GM18508 (cell line): ENCODE measurements around the gene PLPPR2.
"Not testable (repeated sequence)": the region's sequence is repeated elsewhere in the genome, so short reads cannot be mapped to it uniquely, and the experiment has no call there.

Source experiments
- ATAC-seq: cut with Tn5 transposase; IDR thresholded peaks from one replicate; pipeline ENCODE4 v1.9.1; 2021; ENCODE audit warnings: moderate number of reproducible peaks; ENCODE audit not compliant: insufficient read depth, unreplicated experiment

PLPPR2 gene

DNA sequence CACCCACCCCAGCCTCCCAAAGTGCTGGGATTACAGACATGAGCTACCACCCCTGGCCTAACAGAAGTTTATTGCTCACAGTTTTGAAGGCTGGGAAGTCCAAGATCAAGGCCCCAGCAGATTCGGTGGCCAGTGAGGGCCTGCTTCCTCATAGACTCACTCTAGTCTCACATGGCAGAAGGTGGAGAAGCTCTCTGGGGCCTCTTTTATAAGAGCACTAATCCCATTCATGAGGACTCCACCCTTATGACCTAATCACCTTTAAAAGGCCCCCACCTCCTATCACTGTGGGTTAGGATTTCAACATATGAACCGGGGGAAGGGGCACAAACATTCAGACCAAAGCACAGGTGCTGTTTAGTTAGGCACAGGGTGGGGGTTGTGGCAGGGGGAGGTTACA lies 12.3 kb downstream of the PLPPR2 start:
- ATAC-seq = no peak

DNA sequence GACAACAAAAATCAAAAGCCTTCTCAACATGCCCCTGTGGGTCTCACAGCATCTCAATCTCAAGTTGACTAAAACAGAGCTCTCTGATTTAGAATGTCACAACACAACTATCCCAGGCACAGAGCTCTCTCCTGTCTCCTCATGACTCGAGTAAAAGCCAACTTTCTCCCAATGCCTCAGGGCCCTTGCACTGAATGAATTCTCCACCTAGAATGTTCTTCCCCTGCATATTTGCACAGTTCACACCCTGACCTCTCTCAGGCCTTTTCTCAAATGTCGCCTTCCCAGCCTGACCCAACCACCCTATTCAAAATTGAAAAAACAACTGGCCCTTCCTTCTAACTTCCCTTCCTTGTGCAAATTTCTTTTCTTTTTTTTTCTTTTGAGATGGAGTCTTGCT lies 15.5 kb downstream of the PLPPR2 start:
- ATAC-seq = no peak

DNA sequence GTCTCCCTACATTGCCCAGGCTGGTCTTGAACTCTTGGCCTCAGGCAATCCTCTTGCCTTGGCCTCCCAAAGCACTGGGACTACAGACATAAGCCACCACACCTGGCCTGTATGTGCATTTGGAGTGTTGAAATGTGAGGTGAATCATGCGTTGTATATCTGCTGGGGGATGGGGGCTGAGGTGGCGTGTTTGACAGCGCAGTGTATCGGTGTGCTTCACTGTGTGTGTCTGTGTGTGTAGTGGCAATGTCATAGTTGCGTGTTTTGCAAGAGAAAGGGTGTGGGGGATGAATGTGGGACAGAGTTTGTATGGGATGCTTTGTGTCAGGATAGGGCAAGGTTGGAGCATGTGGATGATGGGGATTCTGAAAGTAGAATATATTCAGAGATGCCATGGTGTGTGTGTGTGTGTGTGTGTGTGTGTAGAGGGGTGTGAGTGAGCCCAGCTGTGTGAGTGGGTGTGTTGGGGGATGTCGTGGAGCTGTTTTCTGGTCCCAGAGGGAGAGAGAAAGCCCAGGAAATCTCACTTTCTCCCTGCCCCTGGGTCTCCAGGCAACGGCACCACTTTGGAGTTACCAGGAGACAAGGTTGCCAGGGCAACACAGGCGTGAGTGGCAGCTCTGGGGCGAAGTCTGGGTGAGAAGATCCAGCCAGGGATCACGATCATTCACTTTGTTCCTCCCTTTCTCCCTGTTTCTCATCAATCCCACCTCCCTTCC lies 18.1 kb downstream of the PLPPR2 start:
- no peak for ATAC-seq

DNA sequence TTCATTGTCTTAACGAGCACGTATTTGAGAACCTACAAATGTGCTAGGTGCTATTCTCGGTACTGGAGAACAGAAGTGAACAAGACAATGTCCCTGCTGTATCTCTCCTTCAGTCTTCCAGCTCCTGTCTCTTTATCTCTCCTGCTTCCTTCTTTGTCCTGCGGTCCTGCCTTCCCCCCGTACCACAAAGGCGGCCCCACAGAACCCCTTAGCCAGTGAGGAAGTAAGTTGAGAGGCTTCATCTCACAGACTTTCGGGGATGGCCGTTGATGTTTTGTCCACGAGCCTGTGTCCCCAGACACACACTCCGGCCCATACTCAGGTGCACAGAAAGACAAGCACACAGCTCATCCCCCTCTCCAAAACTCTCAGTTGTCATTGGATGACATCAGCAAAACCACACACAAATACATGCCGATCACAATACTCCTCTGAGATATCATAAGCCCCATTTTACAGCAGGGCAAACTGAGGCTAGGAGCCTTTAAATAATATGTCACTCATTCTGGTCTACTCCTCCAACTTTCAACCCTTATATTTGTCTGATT lies 18.7 kb downstream of the PLPPR2 start:
- no peak for ATAC-seq

DNA sequence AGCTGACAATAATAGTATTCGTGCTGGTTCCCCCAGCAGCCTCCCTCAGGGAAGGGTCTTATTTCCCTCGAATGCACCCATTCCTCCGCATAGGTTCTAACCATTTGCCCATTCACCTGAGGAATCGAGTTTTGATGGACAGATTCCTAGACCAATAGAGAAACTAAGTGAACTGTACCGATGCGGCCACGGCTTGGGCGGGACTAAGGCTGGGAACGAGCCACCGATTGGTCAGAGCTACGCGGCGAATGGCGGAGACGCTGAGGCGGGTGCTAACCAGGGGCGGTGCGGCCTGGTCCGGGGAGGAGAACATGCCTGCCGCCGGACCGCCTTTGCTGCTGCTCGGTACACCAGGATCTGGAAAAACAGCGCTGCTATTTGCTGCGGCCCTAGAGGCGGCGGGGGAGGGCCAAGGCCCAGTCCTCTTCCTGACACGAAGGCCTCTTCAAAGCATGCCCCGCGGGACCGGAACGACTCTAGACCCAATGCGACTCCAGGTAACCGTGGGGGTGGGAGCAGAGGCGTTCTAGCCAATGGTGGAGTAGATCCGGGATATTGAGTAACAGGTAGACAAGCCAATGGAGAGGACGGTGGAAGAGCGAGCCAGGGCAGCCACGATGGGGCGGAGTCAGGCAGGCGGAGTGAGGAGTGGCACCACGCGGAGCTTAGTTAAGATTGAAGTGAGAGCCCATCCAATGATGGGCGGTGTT lies 19.4 kb downstream of the PLPPR2 start, which contains the start of gene SWSAP1:
Gene SWSAP1 (plus strand): TSS at position 234 of the 710 bp plus-strand sequence. CDS start 15 bp downstream, at position 249.
- peak; percentile 77 for ATAC-seq

DNA sequence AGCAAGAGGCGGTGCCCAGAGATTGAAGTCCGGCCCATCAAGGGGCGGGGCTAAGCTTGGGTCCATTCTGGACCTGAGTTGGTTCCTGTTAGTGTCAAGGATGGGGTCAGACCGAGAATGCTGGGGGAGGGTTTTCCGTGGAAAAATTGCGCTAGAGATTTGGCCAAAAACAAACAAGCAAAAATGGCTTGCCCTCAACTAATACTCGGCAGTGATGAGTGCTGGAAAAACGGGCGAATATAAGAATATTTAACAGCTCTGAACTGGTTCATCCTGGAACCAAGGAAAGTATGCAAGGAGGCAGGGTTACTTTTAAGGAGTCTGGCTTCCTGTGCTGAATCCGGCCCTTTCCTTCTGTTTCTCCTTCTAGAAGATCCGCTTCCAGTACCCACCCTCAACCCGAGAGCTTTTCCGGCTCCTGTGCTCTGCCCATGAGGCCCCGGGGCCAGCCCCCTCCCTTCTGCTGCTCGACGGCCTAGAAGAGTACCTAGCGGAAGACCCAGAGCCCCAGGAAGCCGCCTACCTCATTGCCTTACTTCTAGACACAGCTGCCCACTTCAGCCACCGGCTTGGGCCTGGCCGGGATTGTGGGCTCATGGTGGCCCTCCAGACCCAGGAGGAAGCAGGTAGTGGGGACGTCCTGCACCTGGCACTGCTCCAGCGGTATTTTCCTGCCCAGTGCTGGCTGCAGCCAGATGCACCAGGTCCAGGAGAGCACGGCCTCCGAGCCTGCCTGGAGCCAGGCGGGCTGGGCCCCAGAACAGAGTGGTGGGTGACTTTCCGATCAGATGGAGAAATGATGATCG lies 20.1 kb downstream of the PLPPR2 start:
- no peak for ATAC-seq

DNA sequence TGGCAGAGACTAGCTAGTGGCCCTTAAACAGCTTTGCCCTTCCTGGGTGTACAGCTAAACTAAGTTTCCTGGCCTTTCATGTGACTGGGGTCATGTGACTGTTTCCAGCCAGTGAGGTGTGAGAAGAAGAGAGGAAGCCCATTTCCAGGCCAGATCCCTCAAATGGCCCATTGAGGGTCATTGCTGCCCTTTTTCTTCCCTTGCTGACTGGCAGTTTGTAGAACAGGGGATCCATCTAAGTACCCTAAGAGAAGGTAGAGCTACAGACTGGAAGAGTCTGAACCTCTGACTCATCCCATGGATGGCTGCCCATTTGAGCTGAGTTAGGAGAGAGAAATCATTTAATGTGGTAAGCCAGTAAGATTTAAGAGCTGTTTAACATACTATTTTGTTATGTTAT lies 22.0 kb downstream of the PLPPR2 start:
- no peak for ATAC-seq

DNA sequence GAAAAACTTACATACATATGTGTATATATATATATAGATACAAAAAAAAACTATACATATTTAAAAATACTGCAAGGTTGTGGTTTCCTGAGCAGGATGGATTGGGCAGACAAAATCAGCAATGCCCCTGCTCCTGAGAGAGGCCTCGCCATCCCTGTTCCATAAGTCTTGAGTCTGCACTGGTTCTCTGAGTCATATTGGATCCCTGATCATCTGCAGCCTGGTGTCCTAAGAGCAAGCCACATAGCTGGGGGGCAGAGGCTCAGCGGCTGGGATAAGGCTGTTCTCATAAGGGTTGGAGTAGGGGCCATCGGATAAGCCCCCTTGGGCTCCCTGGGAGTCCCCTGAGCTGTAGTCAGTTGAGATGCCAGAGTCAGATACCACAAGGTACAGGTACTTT lies 22.5 kb downstream of the PLPPR2 start:
- ATAC-seq = no peak

DNA sequence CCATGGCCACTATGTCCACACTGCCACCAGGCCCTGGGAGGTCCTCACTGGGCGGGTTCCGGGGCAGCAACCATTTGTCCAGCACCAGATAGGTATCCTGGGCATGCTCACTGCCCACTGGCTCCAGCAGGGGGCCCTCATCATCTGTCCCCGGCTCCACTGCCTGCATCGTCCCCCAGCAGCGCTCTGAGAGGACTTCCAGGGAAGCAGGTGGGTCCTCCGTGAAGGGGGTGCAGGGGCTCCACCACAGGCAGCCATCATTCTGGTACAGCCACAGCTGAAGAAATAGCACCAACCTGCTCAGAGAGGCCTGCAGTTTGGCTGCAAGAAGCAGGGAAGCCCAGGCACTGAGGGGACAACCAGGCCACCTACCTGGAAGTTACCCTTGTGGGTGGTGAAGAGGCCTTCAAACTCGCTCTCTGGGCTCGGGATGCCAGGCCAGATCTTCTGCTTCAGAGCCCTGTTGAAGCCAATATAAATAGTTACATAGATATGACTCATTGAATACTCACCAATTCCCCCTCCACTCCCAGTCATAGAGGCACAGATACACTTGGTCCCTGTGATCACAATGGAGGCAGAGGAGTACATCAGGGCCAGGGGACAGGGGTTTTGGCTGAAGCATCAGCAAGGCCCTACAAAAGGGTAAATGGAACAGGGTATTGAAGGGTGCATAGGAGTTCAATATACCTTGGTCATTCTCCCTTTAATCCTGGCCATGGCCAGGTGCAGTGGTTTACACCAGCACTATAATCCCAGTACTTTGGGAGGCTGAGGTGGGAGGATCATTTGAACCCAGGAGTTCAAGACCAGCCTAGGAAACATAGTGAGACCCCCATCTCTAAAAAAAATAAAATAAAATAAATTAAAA lies 23.3 kb downstream of the PLPPR2 start:
- no peak for ATAC-seq

DNA sequence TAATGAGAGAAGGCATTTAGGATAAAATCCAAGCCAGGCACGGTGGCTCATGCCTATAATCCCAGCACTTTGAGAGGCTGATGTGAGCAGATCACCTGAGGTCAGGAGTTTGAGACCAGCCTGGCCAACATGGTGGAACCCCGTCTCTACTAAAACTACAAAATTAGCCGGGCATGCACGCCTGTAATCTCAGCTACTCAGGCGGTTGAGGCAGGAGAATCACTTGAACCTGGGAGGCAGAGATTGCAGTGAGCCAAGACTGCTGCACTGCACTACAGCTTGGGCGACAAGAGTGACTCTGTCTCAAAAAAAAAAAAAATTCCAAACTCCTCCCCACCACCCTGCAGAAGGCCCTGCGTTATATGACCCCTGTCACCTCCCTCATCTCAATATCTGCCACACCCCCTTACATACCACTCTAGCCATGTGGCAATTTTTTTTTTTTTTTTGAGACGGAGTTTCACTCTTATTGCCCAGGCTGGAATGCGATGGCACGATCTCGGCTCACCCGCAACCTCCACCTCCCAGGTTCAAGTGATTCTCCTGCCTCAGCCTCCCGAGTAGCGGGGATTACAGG lies 24.1 kb downstream of the PLPPR2 start:
- ATAC-seq = not testable (repeated sequence)

DNA sequence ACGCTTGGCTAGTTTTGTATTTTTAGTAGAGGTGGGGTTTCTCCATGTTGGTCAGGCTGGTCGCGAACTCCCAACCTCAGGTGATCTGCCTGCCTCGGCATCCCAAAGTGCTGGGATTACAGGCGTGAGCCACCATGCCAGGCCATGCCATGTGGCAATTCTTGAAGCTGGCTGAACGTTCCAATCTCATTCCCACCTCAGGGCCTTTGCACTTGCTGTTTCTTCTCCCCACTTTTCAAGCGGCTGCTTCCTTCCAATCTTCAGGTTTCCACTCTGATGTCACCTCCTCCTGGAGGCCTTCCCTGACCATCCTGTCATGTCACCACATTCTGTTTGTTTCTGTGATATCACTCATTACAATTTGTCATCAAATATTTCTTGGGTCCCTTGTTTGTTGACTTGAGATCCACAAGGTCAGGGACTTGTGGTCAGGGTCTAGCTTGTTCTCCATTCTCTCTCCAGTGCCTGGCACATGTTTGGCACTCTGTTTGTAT lies 24.7 kb downstream of the PLPPR2 start:
- ATAC-seq = no peak

DNA sequence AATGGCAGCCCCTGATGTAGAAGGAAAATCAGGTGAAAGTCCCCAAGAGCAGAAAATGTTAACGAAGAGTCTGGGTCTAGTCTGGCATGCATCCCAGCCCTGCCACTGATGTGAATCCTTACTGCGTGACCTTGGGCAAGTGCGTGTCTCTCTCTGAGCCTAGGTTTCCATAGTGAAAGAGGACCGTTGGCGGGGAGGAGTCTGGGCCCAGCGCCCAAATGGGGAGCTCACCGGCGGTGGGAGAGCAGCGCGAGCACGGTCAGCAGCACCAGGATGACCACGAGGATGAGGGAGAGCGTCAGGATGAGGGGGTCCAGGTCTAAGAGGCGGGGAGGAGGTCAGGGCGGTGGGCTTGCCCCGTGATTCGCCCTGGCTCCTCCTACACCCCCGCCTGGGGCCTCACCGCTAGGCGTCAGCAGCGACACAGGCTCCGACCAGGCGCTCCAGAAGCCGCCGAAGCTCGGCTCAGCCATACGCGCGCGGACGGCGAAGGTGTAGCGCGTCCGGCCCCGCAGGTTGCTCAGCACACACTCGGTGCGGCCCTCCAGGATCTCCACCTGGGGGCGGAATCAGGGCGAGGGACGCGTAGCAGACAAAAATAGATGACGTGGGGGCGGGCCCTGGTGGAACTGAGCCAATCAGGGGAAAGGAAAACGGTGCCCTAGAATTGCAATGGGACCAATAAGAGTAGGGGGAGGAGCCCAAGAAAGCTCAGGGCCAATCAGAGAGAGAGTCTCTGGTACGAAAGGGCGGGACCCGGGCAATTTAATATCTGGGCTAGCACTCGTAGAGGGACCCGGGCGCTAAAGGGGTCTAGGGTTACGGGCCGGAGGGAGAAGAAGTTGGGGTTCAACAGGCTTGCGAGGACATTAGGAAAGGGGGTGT lies 25.7 kb downstream of the PLPPR2 start:
- peak; percentile 58 for ATAC-seq

DNA sequence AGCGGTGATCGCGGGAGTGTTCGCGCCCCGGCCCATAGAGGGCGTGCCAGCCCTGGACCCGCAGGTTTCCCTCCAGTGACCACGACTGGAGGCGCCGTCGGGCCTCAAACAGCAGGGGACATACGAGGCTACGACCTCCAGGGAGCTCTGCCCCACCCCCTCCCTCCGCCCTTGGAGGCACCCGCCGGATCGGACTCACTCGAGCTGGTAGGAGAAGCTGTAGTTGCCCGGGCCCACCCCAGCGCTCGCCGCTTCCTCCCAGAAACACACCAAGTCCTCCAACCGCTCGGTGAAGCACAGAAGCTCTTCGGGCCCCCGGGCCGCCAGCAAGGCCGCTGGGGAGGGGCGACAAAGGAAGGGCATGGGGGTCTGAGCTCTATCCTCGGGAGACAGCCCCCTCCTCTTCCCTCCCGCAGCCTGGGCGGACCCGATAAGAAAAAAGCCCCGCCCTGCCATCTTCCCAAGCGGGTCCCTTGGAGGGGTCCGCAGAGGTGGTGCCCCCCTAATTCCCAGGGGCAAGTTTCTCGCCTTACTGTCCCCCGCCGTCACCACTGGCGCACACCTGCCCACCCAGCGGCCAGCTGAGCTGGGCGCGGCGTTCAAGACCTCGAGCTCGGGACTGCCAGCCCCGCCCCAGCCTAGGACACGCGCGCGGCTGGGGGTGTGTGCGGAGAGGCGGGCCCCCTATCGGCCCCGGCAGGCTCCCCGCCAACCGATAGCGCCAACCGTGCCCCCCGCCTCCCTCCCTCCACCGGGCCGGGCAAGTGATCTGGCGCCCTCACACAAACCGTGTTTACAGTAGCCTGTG lies 27.9 kb downstream of the PLPPR2 start:
- ATAC-seq = no peak

DNA sequence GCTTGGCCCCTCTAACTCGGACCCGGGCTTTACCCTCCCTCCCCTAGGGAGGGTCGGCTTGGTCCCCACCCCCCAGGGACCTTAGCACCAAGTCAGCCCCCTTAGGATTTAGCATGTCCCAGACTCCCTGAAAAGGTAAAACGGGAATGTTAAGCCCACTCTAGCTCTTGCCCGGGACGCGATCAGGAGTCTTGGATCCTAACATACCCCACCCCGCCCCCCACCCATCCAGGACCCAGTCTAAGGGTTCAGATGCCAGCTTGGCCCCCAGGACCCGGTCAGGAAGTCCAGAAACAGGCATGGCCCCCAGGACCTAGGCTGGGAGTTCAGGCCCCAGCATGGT lies 28.4 kb downstream of the PLPPR2 start:
- ATAC-seq = no peak

DNA sequence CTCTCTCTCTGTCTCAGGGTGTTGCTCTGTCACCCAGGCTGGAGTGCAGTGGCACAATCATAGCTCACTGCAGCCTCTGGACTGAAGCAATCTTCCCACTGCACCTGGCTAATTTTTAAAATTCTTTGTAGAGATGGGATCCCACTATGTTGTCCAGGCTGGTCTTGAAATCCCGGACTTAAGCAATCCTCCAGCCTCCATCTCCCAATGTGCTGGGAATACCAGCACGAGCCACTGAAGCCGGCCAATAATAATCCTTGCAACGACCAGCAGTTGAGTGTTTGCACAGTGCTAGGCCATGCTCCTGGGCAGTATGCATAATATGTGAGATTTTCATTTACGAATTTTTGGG lies 29.5 kb downstream of the PLPPR2 start:
- no peak for ATAC-seq

DNA sequence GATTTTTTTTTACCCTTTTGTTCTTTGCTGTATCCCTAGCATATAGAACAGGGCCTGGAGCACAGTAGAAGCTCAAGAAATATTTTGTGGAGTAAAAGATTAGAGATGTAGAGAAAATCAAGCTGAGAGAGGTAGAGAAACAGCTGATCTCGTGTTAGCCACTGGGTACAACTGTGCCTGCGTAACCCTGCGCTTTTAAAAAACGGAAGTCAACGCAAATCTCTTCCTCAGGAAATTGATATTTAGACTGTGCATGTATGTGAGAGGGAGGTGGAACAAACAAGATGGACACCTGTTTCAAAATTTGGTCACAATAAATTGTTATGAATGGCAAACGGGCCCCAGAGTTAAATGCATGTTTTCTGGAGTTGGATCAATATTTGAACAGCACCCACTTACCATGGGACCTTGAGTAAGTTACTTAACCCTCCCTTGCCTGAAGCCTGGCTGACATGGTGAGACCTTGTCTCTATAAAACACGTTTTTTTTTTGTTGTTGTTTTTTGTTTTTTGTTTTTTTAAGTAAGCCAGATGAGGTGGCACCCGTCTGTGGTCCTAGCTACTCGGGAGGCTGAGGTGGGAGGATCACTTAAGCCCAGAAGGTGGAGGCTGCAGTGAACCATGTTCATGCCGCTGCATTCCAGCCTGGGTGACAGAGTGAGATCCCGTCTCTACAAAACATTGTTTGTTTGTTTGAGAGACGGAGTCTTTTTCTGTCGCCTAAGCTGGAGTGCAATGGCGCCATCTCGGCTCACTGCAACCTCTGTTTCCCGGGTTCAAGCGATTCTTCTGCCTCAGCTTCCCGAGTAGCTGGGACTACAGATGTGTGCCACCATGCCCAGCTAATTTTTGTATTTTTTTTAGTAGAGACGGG lies 32.2 kb downstream of the PLPPR2 start:
- ATAC-seq = no peak

DNA sequence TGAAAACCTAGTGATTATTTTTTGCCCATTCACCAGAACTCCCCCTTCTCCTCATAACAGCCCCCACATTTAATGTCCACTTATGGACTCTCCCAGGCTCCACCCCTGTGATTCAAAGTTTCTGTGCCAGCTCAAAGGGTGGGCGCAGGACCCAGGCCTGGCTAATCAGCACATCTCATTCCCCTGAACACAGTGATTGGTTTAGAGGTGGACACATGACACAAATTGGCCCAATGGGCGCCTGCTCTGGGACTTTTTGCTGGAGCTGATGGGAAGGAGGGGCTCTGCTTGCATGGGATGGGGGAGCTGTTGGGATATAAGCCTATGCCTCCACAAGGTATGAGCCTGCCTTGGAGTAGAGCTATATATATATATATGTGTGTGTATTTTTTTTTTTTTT lies 35.1 kb downstream of the PLPPR2 start:
- ATAC-seq = no peak
